Breast epithelium (tissue), 4 donors: ENCODE results near the gene NOVA2. TPM values are rescaled to one million over a fixed set of nuclear protein-coding genes. Genes with fewer than 3 reads are reported as not detected.
A peak's percentile ranks its signal among the peaks of the same experiment; 100 is the strongest.

Source experiments
- DNase-seq, 2 donors: peaks; one replicate each; pipeline ENCODE4 v3.0.0-alpha.2; 2019; ENCODE audit warnings: low spot score in 2 of 2
- H3K27ac ChIP-seq, 2 donors: fragments of 200-600 bp; sonication (generic) in 1 of 2; one replicate each; pipeline ENCODE4 v1.5.1; 2016 to 2019; ENCODE audit warnings: mild to moderate bottlenecking in 1 of 2
- H3K27me3 ChIP-seq, 2 donors: fragments of 200-600 bp; sonication (generic) in 1 of 2; one replicate each; pipeline versions ENCODE4 v1.5.1 to v1.6.0; 2017 to 2019; ENCODE audit warnings: control low read depth in 1 of 2, mild to moderate bottlenecking in 1 of 2
- H3K36me3 ChIP-seq: fragments of 200-600 bp; one replicate; pipeline ENCODE4 v1.5.1; 2019
- H3K4me1 ChIP-seq, 2 donors: fragments of 200-600 bp; sonication (generic); one replicate each; pipeline ENCODE4 v1.5.1; 2016 to 2019; ENCODE audit warnings: control low read depth in 1 of 2
- H3K4me3 ChIP-seq, 3 donors: fragments of 200-600 bp; sonication (generic); 1 replicate in 2 of 3; 2 replicates in 1 of 3; pipeline ENCODE4 v1.5.1; 2016 to 2019; ENCODE audit warnings: mild to moderate bottlenecking in 3 of 3, moderate library complexity in 2 of 3
- H3K9me3 ChIP-seq, 2 donors: fragments of 200-600 bp; sonication (generic) in 1 of 2; one replicate each; pipeline ENCODE4 v1.5.1; 2016 to 2019; ENCODE audit warnings: control low read depth in 1 of 2
- POLR2A ChIP-seq: fragments of 450-650 bp; IDR thresholded peaks from one replicate; pipeline ENCODE4 v1.6.1; 2016; ENCODE audit warnings: antibody characterized with exemption, mild to moderate bottlenecking, moderate library complexity
- POLR2AphosphoS5 ChIP-seq, 3 donors: sonication (generic); formaldehyde crosslinking; IDR thresholded peaks; one replicate each; pipeline ENCODE4 v1.6.1; 2017; ENCODE audit warnings: antibody characterized with exemption in 3 of 3
- intact Hi-C: fragments of 100-400 bp; cut with DNase I; formaldehyde crosslinking; loops from one replicate; pipeline ENCODE4 v1.15.1; 2023; ENCODE audit warnings: low total_unique reads
- total RNA-seq, 3 donors: library from RNA; depleted of rRNA; stranded (reverse); fragments of >200 nt; gene quantifications; one replicate each; pipeline ENCODE4 v1.1.0, GENCODE V29; 2016
- TF ChIP-seq, protein P1 (sequence below), 3 donors: fragments of 450-650 bp; IDR thresholded peaks; one replicate each; pipeline ENCODE4 v1.5.1; 2016 to 2017; ENCODE audit warnings: antibody characterized with exemption in 3 of 3, mild to moderate bottlenecking in 3 of 3, moderate library complexity in 3 of 3

The NOVA2 gene
- total RNA-seq, 3 donors from 2014 or later, result 0.59 to 3.6 (median 1.1) TPM

DNA sequence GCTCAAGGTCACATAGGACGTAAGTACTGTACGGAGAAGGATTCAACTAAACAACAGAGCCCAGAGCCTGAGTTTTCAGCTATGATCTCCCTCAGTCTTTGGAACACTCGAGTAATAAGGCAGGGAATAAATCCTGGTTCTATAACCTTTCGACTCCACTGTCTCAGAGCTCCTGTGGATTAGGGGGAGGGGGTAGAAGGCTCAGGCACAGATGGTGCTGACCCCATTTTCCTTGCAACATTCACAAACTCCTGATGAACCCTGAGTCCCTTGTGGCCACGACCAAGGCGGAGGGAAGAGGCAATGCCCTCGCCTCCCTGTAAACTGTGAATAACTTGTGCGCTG, 21.4 kb downstream of the NOVA2 start:
- H3K27me3 ChIP-seq, result peaks cover 0 to 17% of the 10 kb centered on the region in 2 donors
- intact Hi-C loops, result no loop called here
- H3K4me1 ChIP-seq, result no peaks in the 10 kb centered on the region
- DNase-seq, result no peak
- no peaks in the 10 kb centered on the region for H3K36me3 ChIP-seq
- peaks cover 0 to 5% of the 10 kb centered on the region in 2 donors for H3K9me3 ChIP-seq
- H3K4me3 ChIP-seq, result peak overlapping the region in 1 of 3 donors; percentile 45
- TF ChIP-seq POLR2AphosphoS5 (IDR thresholded peaks at IDR 0.05), result no peak
- TF ChIP-seq POLR2A, result no peak
- no peak overlapping the region for H3K27ac ChIP-seq

DNA sequence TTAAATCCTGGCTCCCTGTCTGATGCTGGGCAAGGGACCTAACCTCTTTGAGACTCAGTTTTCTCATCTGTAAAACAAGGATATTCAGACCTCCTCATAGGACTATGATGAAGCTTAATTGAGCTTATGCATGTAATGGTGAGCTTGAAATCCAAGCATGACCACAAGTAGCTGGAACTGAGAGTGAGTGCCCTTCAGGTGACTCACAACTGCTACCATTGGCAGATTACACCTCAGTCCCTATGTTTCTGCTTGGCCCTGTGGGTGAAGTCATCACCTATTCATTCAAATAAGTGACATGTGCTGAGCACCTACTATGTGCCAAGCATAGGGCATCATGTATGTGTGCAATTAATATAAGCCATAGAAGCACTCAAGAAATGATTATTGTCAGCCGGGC, 25.7 kb downstream of the NOVA2 start:
- intact Hi-C loops, result no loop called here
- peaks cover 0 to 13% of the 10 kb centered on the region in 2 donors for H3K27me3 ChIP-seq
- TF ChIP-seq, protein P1, sequence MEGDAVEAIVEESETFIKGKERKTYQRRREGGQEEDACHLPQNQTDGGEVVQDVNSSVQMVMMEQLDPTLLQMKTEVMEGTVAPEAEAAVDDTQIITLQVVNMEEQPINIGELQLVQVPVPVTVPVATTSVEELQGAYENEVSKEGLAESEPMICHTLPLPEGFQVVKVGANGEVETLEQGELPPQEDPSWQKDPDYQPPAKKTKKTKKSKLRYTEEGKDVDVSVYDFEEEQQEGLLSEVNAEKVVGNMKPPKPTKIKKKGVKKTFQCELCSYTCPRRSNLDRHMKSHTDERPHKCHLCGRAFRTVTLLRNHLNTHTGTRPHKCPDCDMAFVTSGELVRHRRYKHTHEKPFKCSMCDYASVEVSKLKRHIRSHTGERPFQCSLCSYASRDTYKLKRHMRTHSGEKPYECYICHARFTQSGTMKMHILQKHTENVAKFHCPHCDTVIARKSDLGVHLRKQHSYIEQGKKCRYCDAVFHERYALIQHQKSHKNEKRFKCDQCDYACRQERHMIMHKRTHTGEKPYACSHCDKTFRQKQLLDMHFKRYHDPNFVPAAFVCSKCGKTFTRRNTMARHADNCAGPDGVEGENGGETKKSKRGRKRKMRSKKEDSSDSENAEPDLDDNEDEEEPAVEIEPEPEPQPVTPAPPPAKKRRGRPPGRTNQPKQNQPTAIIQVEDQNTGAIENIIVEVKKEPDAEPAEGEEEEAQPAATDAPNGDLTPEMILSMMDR (IDR thresholded peaks at IDR 0.05), result no peak
- no peak for TF ChIP-seq POLR2A
- no peak for TF ChIP-seq POLR2AphosphoS5 (IDR thresholded peaks at IDR 0.05)
- H3K4me1 ChIP-seq, result no peaks in the 10 kb centered on the region
- H3K36me3 ChIP-seq, result no peaks in the 10 kb centered on the region
- no peak overlapping the region for H3K27ac ChIP-seq
- no peak overlapping the region for H3K4me3 ChIP-seq
- no peak for DNase-seq
- H3K9me3 ChIP-seq, result peaks cover 0 to 3% of the 10 kb centered on the region in 2 donors

DNA sequence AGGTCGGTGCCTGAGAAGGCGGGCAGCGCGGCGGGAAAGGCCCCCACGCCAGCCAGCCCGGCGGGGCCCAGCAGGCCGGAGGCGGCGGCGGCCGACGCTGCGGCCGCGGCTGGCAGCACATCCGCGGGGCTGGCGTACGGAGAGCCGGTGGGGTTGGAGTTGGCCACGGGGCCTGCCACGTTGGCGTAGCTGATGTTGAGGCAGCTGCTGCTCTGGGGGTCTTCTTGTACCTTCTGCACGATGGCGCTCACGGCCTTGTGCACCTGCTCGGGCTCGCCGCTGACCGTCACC, 33.2 kb downstream of the NOVA2 start:
- intact Hi-C loops, result loop anchor here (5.0 kb wide), 1 partner anchor 1088 kb away; no protein-coding TSS in a partner anchor
- Histone ChIP-seq H3K36me3 (no peaks in the 10 kb centered on the region), H3K4me3 (peak overlapping the region in 2 of 3 donors; percentile 35 to 54), H3K4me1 (no peaks in the 10 kb centered on the region), H3K27ac (no peak overlapping the region), H3K9me3 (no peaks in the 10 kb centered on the region), H3K27me3 (peaks cover 0 to 42% of the 10 kb centered on the region in 2 donors)
- TF ChIP-seq, protein P1 (IDR thresholded peaks at IDR 0.05), result no peak
- no peak for TF ChIP-seq POLR2A
- TF ChIP-seq POLR2AphosphoS5 (IDR thresholded peaks at IDR 0.05), result no peak
- no peak for DNase-seq

DNA sequence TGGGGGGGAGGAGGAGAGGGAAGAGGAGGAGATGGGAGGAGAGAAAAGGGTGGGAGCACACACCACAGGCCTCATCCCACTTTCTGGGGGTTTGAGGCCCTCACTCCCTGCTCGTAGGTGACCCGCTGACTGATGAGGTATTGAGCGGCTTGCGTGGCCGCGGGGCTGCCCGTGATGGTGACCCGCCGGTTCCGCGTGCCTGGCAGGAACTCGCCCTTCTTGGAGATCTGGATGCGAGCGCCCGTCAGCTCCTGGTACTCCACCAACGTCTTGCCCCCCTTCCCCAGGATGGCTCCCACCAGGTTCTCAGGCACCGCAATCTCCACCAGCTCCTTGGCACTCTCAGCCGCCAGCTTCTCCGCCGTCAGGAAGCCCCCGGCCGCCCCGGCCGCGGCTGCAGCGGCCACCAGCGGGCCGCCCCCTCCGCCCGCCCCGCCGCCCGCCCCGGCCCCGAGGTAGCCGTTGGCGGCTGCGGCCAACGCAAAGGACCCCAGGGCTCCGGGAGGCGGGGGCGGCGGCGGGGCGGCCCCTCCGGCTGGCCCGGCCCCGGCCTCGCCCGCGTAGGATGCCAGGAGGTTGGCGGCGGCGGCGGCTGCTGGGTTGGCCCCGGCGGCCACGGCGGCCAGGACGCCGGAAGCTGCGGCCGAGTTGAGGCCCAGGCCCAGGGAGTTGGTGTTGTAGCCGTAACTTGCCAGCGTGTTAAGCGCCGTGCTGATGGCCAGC, 33.7 kb downstream of the NOVA2 start:
- TF ChIP-seq, protein P1 (IDR thresholded peaks at IDR 0.05), result no peak
- TF ChIP-seq POLR2AphosphoS5 (IDR thresholded peaks at IDR 0.05) (no peak), POLR2A (no peak)
- Histone ChIP-seq H3K4me3 (peak overlapping the region in 2 of 3 donors; percentile 35 to 54), H3K27me3 (peaks cover 0 to 45% of the 10 kb centered on the region in 2 donors), H3K36me3 (no peaks in the 10 kb centered on the region), H3K27ac (no peak overlapping the region), H3K4me1 (no peaks in the 10 kb centered on the region), H3K9me3 (no peaks in the 10 kb centered on the region)
- DNase-seq, result no peak
- intact Hi-C loops, result loop anchor here (5.0 kb wide), 1 partner anchor 1088 kb away; no protein-coding TSS in a partner anchor

DNA sequence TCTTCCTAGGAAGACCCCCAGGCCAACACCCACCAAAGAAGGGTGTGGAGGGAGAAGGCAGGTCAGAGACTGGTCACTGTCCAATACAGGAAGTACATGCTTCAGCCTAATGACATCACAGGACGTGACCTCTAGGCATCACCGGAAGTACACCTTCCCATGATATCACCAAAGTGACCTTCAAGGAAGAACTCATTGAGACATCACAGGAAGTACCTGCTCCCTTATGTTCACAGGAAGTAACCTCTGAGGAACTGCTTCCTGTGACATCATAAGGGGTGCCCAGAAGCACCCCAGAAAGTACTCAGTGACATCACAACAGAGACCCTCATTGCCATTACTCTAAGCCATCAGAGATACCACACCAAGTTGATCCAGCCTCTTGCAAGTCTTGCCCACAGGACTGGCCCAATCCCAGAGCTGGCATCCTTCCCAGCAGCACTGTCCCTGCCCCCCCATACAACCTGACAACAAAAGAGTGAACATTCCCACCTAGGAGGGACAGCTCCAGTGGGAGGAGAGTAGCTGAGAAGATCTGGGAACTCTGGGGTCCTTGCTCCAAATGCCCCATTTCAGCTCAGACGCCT, 34.8 kb downstream of the NOVA2 start:
- Histone ChIP-seq H3K27me3 (peaks cover 0 to 52% of the 10 kb centered on the region in 2 donors), H3K4me1 (no peaks in the 10 kb centered on the region), H3K36me3 (no peaks in the 10 kb centered on the region), H3K9me3 (no peaks in the 10 kb centered on the region), H3K27ac (no peak overlapping the region), H3K4me3 (no peak overlapping the region)
- no peak for DNase-seq
- intact Hi-C loops, result no loop called here
- TF ChIP-seq, protein P1 (IDR thresholded peaks at IDR 0.05), result no peak
- TF ChIP-seq POLR2A, result no peak
- no peak for TF ChIP-seq POLR2AphosphoS5 (IDR thresholded peaks at IDR 0.05)
